HG02885 (cell line): ENCODE results near the gene SIVA1.

Source experiments
- ATAC-seq: cut with Tn5 transposase; IDR thresholded peaks from one replicate; pipeline ENCODE4 v1.9.1; 2021; ENCODE audit warnings: mild to moderate bottlenecking; ENCODE audit not compliant: unreplicated experiment, poor library complexity

SIVA1 gene

DNA sequence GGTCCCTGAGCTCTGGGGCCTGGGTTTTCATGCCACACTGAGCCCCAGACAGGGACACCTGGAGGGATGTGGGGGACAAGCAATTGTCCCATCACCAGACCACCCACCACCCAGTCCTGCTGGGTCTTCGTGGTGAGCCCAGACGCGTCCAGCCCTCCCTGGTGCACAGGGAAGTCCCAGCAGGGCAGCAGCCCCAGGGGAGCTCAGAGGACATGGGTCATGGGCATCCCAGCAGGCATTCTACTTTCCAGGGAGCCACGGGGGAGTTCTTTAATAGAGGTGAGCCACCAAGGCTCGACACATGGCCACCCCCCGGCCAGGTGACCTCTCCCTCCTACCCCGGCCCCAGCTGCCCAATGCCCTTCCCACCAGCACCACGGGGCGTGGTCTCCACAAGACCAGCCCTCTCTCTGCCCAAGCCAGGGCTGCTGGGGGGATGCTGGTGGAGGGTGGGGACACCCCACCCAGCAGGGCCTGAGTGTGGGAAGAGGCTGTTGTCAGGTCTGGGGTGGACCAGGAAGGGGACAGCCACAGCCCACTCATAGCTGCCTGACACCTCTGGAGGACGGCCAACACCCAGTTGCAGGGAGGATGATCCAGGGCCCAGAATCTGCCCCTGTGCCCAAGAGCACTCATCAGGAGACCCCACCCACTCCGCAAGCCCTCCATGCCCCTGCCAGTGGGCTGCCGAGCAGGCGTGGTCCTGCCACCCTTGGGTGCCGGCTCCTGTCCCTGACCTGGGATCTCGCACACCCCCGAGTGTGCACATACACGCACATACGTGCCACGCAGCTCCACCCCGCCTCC lies 28.5 kb downstream of the SIVA1 start:
- ATAC-seq, result no peak

DNA sequence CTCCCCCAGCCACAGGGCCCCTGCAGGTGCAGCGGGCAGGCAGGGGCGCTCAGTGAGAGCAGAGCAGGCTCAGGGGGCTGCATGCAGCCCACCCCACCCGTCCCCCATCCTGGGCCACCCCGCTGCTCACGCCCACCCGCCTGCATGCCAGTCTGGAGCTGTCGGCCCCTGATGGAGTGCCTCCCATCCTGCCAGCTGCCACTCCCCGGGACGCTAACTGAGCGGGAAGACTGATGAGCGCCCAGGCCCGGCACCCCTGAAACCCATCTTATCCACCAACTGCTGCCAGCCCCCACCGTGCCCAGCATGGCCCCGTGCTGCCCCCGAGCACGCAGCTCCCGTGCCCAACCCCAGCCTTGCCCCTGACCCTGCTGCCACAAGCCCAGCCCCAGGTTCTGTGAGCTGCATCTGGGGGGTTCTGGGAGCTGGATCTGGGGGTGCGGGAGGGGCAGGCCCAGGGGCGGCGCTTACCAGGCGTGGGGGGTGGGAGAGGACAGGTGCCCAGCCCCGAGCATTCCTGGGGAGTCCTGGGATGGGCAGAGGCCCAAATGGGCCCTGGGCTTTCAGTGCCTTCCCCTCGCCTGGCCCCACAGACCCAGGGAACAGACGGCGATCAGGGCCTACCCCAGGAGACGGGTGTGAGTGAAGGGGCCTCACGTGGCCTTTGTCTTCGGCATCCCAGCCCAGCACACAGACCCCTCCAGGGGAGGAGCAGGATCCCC lies 29.3 kb downstream of the SIVA1 start:
- ATAC-seq, result no peak

DNA sequence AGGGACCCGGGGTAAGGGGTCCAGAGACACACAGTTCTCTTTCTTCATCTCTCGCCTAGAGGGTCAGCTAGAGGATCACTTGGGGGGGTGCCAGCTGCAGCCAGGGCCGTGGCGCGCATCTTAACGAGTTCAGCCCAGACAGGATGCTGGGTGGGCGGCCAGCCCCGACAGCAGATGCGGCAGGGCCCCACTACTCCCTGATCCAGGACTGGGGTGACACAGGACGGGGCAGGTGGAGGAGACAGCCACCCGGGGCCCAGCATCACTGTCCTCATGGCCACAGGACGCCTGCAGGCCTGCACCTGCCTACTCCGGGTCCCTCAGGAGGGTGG lies 29.8 kb downstream of the SIVA1 start:
- no peak for ATAC-seq

DNA sequence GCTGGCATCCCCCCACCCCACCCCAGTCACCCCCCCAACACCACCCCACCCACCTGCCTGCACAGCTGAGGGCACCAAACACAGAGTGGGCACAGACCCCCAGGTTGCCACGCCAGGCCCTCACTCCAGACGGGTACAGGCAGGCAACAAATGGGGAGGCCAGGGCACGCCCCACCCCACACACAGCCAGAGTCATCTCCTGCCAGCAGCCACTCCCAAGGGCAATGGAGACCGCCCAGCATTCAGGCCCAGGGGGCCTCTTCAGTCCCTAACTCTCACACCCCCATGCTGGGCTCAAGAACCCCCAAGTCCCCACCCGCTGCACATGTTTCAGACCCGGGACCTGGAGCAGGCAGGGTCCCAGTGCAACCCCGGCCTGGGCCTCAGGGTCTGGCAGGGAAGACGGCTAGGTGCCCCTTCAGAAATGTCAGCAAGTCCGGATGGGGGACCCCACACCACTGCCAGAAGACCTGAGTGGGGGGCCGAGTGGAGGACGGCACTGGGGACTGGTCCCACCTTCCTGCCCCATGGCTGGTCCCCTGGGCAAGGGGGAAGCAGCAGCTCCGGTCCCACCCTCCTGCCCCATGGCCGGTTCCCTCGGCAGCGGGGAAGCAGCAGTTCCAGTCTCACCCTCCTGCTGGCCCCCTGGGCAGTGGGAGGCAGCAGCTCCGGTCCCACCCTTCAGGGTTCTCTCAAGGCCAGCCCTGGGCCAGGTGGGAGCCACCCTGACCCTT lies 30.7 kb downstream of the SIVA1 start:
- ATAC-seq, result no peak

DNA sequence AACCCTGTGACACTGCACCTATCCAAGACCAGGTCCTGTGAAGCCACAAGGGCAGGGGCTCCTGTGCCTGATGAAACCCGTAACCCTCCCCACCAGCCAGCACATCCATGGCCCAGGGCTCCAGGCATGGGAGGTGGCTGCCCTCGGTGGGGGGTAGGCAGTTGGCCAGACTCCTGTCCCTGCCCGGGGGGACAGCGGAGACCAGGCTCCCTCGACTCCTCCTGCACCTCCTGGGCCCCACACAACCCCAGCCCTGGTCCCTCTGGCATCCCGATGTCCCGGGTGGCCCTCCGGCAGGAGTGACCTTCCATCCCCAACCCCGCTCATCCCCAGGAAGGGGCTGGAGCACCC lies 31.2 kb downstream of the SIVA1 start:
- ATAC-seq, result no peak

DNA sequence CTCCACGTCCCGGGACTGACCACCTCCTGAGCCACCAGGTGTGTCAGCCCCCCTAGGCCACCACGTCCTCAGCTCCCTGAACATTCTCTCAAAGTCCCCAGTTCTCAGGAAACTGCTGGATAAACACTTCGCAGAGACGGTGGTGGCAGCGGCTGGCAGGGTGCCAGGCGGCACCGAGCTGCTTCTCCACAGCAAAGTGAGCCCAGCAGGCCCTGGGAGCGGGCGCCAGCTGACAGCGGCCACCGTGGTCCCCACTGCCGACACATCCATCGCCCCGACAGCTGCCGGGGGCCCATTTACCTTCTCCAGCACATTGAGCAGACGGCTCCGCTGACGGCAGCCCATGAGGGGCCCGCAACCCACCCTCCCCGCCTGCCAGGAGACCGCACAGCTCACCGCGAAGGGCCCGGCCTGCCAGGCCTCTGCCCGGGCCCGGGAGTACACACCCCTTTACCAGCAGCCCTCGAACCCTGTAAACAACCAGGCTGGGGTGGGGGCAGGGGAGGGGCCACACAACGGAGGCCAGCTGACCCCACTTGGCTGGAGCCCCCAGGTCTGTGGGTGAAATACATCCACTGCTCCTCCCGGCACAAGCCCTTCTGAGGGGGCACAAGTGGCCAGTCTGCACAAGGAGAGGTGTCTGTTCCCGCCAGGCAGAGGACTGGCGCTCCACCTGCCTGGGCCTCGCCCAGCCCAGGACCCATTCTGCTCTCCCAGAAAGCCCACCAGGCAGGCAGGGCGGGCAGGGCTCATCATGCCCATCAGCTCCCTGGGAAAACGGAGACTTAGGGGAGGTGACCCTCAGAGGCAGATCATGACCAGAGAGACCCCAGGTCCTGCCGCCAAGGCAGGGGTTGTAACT lies 32.1 kb downstream of the SIVA1 start:
- ATAC-seq, result no peak

DNA sequence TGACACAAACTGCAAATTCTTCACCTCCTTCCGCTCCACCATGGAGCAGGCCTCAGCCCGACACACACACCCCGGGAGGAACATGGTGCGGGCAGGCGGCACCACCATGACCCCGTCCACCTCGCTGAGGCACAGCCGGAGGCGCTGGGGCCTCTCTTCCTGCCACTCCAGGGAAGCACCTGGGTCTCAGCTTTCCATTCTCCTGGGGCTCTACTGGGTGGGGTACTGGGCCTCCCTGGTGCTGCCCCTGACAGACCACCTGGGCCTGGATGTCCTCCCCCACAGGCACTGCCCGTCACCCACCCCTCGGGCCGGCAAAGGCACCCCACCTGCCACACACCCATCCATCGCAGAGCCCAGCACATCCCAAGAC lies 32.7 kb downstream of the SIVA1 start:
- ATAC-seq, result no peak

DNA sequence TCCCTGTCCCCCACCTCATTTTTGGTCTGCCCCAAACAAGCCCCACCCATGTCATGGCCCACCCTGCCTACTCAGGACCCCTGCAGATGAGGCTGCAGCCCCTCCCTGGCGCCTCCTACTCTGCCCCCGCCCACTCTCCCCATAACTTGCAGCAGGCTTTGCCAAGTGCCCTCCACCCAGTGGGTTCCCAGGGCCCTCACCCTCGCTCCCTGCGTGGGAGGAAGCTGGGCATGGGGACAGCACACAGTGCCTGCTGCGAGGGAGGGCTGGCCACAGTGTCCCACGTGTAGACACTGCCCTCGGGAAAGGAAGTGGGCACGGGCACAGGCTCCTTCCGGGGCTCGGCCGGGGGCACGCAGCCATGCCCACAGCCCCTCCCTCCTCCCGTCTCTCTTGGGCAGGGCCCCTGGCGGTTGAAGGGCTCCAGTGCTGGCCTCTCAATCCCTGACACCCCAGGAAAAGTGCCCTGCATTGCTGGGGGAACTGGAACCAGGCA lies 33.2 kb downstream of the SIVA1 start:
- no peak for ATAC-seq

DNA sequence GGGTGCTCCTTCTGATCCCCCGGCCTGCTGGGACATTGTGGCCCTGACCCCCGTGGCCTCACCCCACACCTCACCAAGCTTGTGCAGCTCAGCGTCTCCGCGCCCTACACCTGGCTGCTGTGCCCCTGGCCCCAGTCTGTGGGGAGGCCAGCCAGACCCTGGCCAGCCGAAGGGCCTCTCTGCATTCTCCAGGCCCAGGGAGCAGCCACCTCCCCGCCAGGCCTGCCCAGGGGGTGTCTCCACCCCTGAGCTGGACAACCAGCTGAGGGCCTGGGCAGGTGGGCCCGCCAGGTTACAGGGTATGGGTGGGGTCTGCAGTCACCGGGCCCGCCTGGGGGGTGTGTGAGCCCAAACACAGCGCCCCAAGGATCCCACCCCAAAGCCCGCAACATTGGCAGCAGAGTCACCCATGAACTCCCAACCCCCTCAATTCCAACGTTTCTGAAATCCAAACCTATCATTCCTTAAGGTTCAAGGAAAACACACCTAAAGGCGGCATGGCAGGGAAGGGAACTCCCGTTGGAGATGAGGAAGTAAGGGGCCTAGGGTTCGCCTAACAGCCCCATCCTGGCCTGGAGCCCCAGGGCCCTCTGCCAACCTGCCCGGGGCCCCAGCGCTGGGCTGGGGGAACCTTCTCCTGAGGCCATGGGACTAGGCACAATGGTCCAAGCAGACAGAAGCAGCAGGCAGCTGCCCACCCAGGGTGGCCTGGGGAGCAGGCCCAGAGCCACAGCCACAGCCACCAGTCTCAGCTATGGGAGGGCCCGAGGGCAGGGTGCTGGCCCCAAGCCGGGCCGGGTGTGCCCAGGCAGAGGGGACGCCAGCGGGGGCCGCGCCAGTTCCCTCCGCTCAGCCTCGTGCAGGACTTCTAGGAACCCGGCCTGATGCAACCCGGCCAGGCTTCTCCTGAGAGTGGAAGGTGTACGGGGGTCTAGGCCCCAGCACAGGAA lies 34.1 kb downstream of the SIVA1 start:
- ATAC-seq, result no peak

DNA sequence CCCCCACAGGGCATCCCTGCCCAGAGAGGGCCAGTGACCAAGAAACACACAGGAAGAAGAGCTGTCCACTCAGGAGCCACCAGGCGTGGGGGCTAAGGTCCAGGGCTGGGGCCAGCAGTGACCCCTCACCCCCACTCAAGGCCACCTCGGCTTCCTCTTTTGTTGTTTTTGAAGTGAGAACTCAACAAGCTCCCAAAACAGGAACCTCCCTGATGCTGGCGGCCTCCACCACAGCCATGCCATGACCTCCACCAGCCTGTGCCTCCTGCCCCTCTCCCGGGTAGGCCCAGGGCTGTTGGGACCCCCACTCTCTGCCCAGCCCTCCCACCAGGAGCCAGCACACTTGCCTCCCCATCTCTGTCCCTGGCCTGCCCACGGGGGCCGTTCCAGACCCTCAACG lies 34.8 kb downstream of the SIVA1 start:
- ATAC-seq, result no peak

DNA sequence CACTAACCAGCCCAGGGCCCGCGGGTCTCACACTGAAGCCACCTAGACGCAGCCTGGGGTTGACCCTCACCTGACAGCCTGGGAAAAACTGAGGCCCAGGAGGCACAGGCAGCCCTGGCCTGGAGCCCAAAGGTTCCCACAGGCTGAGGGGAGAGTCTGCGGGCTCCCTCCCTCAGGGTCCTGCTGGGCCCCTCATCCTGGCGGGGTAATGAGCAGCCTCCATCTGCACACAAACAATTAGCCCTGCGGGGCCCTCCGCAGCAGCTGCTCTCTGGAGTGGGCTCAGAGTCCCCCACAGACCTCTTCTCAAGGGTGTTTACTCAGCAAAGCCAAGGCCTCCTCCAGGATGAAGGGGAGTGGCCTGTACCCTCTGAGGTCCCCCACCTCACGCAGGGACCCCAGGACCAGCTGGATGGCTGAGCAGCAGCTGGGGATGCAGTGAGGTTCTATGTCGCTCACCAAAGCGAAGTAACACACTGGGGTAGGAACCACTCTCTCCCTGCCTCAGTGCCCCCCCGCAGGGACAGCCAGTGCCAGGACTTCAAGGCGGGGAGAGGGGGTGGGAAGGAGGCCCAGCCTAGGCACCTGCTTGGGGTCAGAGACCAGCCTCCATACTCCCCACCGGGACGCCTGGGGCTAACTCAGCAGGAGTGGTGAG lies 35.3 kb downstream of the SIVA1 start:
- ATAC-seq, result no peak

DNA sequence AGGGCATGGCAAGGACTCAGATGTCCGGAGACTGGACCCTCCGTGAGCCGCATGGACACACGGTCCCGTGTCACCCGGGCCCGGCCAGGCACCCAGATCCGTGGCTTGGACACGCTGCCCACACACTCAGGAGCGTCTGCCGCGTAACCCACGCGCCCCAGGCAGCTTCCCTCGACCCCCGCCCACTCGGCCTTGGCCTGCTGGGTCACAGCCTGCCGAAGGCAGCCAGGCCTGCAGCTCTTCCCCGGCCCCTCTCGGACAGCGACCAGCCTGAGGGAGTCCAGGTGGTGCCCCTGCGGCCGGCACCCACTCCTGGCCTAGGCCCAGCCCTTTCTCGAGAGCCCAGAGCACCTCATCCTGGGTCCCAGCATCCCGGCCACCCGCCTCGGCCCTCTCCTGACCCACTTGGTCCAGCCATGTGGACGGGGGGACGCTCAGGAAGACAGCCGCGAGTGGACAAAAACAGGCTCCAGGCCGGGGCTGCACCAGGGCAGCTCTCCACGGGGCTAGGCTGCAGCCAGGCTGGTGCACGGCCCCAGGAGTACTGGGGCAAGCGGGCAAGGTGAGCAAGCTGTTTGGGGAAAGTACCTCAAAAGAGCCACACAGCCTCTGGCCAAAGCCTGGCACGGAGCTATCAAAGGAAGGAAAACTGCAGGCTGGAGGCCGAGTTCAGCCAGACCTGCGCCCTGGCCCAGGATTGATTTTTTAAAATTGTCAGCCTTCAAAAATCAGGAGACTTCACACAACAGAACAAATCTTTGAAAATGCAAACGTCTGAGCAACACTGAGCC lies 36.1 kb downstream of the SIVA1 start:
- ATAC-seq, result no peak

DNA sequence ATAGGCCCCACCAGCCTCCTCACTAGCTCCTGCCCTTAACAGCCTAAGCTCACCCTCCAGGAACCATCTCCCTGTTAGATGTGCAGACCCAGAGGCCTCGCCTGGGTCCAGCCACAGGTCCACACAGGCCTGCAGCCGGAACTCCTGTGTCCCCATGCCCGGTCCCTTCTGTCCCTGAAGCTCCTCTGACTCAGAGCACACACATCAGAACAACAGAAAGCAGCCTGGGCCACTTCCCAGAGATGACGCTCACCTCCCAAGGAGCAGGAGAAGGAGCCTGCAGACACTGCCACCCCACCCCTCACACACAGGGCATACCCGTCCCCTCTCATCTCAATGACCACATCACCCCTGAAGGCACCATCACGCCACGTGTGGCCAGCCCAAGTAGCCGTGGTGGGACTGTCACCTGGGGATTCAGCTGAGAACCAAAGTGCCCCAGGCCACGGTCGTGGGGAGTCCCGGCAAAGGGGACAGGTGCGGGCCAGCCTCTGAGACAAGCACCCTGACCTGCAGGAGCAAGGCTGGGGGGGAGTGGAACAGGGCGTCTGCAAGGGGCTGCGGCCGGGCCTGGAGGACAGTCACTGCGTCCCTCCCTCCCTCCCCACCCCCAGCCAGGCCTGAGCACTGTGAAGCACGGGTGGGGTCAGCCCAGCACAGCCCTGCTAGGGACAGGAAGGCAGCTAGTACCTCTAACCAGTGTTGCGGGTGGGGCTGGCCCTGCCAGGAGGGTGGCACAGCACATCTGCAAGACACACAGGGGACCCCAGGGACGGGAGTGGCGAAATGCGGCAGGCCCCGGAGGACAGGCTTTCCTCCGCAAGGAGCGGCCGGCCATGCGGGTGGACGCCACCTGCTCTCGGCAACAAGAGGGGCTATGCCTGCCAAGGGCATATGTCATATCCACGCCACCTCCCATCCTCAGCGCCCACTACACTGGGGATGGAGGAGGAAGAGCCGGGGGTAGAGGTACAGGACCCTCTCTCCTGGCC lies 37.1 kb downstream of the SIVA1 start:
- ATAC-seq, result no peak

DNA sequence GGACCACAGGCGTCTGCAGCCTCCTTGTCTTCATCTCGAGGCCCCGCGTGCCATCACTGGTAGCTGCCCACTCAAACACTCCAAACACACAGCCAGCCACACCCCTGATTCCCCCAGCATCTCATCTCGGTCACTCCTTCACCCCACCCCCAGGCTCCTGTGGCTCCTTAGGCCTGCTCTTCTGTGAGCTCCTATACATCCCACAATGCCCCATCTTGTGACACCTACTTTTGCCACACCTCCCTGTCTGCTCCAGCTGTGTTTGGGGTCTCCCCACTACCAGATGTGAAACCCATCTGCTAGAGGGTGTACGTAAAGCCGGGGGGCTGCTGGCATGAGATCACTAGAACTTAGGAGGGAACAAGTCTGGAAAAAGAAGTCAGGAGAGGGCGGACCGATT lies 38.5 kb downstream of the SIVA1 start:
- ATAC-seq, result no peak

DNA sequence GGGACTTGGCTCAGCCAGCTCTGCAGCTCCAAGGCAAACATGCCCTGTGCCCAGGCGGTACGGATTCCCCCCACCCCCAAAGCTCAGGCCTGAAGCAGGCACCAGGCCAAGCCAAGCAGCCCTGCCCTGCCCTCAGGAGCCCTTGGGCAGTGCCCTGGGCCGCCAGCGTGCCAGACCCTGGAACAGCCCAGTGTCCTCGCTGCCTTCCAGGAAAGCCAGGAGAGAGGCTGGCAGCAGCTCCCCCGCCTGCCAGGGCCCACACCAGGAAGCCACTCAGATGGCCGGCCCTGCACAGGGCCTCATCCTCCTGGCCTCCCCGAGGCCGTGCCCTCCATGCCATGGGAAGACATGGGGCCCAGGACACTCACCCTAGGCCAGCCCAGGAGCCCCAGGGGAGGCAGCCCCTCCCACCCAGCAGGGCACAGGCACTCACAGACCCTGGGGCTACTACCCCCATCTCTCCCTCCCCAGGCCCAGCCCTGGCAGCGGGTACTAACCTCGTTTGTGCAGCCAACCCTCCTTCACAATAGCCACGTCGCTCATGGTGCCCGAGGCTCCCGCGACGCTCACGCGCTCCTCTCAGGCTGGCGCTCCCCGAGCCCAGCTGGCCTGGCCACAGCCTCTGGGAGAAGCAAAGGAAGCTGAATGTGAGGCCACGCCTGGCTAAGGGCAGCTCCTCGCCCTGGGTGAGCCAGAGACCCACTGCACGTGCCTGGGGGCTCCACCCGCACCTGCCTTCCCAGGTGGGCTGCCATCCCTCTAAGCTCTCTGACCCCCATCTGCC lies 39.3 kb downstream of the SIVA1 start:
- ATAC-seq, result no peak
